NB4 (cell line): ENCODE results near the gene CXorf38.

Experiments used
- POLR2A ChIP-seq: IDR thresholded peaks from 2 replicates; pipeline ENCODE4 v1.6.1; 2011; ENCODE audit warnings: mild to moderate bottlenecking; ENCODE audit not compliant: insufficient read length; ENCODE audit errors: extremely low read depth
- TF ChIP-seq, protein P1 (sequence below): IDR thresholded peaks from one replicate; pipeline ENCODE4 v1.5.1; 2012; ENCODE audit warnings: low read depth, low read length

DNA sequence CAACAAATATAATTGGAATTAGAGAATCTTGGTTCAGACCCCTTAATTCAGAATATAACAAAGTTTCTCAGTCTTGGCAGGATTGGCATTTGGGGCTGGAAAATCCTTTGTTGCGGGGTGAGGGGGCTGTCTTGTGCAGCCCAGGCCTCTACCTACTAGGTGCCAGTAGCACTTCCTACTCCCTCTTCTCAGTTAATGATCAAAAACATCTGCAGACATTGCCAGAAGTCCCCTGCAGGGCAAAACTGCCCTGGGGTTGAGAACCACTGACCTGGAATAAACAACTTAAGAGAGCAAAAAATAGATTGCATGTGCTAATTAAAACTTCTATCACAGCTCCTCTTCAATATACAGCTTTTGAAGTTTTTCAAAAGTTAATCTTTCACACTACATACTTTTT lies 36.7 kb upstream of the CXorf38 start:
- TF ChIP-seq, protein P1, sequence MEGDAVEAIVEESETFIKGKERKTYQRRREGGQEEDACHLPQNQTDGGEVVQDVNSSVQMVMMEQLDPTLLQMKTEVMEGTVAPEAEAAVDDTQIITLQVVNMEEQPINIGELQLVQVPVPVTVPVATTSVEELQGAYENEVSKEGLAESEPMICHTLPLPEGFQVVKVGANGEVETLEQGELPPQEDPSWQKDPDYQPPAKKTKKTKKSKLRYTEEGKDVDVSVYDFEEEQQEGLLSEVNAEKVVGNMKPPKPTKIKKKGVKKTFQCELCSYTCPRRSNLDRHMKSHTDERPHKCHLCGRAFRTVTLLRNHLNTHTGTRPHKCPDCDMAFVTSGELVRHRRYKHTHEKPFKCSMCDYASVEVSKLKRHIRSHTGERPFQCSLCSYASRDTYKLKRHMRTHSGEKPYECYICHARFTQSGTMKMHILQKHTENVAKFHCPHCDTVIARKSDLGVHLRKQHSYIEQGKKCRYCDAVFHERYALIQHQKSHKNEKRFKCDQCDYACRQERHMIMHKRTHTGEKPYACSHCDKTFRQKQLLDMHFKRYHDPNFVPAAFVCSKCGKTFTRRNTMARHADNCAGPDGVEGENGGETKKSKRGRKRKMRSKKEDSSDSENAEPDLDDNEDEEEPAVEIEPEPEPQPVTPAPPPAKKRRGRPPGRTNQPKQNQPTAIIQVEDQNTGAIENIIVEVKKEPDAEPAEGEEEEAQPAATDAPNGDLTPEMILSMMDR: no peak
- no peak for TF ChIP-seq POLR2A
